Activated T-cell treated with anti-CD3 and anti-CD28 coated beads for 24 hours (primary cell): ENCODE data around the gene REPIN1.

Source experiments
- DNase-seq: peaks from one replicate; pipeline ENCODE4 v3.0.0-alpha.2; 2020; ENCODE audit warnings: low read depth

The REPIN1 gene

DNA sequence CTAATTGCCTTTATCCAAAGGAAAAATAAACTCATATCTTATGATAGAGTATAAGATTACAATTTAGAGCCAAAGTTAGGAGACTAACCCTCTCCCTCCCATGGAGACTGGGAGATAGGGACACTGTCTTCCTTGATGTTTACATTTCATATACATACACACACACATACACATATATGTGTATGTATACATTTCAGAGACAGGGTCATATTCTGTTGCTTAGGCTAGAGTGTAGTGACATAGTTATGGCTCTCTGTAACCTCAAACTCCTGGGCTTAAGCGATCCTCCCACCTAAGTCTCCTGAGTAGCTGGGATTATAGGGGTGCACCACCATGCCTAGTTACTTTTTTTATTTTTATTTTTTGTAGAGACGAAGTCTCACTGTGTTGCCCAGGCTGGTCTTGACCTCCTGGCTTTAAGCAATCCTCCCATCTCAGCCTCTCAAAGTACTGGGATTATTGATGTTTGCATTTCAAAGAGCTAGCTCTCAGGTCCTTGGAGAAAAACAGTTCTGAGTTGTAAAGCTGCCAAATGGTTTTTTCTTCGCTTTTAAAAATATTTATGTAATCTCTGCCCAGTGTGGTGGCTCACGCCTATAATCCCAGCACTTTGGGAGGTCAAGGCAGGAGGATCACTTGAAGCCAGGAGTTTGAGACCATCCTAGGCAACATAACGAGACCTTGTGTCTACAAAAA lies 8.1 kb upstream of the REPIN1 start:
- DNase-seq: no peak

GRCh38 chr7:150361402-150361801 lies 7.2 kb upstream of the REPIN1 start:
- DNase-seq: no peak

- DNase-seq: no peak
These were observed 6.6 kb upstream of the REPIN1 start for GRCh38 chr7:150361807-150362621.

DNA sequence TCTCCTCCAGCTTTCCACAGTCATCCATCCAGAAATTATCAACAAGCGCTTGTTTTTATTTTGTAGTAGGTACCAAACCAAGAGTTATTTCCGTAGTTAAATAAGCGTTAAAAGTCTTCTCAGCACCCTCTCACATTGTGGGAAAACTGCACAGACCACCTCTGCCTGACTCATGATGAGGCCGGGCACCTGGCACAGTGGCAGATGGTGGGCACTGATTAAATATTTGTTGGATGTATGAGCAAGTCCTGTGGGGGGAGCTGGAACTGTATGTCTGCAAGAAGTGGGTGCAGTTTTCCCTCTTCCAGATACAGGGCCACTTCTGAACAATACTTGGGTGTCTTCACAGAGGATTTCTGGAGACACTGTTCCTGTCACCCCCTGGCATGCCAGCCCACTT lies 5.3 kb upstream of the REPIN1 start:
- DNase-seq: no peak

DNA sequence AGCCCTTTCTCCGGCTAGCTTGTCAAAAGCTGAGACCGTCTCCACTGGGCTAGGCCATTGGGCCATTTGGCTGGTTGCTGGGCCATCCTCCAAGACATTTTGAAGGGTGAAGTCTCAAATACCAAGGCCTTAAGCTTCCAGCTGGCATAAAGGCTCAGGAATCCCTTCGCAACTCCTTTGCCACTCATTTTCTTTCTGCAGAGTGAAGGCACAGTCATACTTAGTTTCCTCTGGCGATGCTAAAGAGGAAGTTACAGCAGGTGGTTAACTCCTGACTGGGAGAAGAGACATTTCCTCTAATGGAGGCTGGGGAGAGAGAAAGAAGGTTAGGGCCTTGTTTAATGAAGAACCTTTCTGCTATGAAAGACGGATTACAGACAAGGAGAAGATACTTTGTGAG lies 4.8 kb upstream of the REPIN1 start:
- no peak for DNase-seq

DNA sequence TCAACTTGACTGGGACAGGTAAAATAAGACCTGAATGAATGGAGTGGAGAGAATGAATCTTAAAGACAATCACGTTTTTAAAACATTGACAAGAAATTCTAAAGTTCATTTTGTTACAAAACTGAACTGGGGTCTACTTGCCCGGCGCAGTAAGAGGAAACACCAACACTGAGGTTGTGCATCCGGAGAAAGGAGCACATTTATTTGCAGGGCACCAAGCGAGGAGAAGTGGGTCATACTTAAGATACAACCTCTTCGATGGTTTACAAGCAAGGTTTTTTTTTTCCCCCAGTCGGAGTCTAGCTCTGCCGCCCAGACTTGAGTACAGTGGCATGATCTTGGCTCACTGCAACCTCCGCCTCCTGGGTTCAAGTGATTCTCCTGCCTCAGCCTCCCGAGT lies 3.4 kb upstream of the REPIN1 start:
- DNase-seq: no peak

DNA sequence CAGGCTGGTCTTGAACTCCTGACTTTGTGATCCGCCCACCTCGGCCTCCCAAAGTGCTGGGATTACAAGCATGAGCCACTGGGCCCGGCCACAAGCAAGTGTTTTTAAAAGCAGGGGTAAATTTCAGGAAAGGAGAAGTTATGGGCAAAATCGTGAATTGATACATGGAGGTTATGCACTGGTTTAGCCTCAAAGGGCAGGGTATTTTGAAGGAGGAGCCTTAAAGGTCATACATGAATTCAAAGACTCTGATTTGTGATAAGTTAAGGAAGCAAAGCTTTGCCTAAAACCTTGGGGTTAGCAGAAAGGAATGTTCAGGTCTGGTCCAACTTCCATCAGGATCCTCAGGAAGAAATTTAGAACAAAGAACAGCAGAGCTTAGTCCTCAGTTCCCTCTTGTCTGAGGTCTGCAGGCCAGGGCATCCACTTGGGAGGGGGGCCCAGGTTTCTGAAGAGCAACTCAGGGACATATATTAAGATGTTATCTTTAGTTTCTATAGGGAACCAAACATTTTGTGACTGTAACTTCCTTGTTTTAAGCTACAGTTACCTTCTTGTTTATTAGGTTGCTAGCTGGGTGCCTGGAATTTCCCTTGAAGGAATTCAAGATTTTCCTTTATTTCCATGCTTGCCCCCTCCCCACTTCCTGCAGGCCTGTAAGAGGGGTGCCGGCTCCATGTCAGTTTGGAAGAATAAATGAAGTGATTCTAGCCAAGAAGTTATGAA lies 2.8 kb upstream of the REPIN1 start:
- no peak for DNase-seq

DNA sequence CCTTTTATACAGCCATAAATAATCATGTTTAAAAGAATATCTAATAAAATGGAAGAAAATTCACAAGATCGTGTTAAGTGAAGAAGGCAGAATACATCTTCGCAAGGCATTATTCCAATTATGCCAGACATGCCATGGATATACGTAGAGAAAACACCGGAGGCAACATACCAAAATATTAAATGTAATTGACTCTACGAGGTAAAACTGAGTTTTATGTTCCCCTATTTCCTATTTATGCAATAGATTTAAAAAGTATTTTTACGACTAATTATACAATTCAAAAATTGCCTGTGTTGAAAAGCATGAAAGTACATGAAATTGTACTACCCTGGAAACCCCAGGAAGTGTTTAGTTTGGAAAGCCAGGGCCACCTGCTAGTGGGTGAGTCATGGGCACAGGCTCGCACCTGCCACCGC lies 936 bp upstream of the REPIN1 start:
- DNase-seq: no peak

DNA sequence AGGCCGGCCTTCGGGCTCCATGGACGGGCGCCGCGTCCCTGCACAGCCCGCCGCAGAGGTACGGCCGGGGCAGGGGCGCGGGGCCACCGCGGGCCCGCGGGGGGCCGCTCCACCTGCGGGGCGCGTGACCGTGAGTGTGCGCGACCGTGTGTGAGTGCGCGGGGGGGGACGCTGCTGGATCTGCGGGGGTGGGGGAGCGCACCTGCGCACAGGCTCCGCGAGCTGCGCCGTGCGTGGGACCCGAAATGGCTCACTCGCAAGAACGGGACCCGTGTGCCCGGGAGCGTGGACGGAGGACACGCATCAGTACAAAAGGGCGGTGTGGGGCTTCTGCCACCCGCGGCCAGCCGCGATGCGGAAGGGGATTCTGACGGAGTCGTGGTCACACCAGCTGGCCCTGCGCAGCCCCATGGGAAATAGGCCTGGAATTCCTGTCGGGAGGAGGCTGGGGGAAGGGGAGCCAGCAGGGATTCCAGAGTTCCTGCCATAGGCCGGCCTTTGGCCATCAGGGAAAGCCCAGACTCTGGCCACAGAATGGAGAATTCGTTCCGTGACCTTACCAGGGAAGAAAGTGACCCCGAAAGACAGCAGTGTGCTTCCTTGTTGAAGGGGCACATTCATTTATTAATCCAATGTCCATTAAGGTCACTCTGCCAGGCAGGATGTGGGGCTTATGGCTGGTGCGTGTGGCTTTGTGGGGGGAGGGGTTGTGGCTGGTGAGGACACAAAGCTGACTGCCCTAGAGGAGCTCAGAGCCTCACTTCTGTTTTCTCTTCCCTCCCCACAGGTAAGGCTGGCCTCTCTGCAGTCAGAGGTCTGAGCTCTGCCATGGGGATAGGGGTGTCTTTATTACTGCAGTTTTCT lies 494 bp downstream of the REPIN1 start:
- DNase-seq: peak; percentile 46

DNA sequence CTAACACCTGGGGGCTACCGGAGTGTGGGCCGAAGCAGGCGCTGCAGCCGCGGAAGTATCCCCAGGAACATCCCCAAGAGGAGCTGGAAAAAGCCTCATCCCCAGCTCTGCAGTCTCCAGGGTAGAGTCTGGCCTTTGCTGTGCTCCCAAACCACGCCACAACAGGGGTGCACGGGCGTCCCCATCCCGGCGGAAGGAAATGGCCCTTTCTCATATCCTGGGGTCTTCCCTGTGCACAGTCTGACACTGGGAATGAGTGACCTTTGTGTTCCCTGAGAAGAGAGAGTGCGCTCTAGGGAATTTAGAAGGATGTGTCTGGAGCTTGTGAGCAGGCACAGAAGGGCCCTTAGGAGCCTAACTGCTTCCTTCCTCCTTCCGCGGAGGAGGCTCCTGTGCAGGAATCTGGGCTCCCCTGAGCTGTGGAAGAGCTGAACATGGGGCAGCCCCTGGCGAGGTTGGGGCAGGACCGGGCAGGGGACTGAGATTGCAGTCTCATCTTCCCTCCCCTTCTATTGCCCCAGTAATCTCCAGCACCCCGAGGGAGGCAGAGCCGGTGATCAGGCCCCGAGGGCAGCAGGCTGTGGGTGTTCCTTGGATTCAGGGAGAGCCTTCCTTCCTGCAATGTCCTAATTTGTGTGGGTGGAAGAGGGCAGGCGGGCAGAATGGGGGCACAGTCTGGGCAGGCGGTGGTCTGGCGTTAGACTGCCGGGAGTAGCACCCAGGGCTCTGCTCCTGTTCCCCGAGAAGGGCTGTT lies 1.3 kb downstream of the REPIN1 start:
- no peak for DNase-seq

DNA sequence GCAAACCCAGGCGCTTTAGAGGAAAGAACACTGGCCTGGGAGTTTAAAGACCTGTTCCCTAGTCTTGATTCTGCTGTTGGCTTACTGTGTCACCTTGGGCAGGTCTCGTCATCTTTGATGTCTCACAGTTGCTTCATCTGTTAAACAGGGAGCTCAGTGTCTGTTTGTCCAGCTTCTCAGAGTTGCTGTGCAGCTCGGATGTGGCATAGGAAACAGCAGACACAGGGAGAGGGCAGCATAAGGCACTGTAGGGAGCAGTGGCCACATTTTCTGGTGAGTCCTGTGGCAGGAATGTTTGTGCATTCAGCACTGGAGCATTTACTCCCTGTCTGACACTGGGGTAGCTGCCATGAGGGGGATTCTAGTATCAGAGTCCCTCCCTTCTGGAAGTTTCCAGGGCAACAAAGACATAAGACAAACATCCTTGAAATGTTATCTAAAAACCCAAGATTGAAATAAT lies 2.0 kb downstream of the REPIN1 start:
- no peak for DNase-seq

GRCh38 chr7:150371131-150371995 lies 2.7 kb downstream of the REPIN1 start:
- no peak for DNase-seq

- DNase-seq: no peak
These were observed 3.3 kb downstream of the REPIN1 start for GRCh38 chr7:150371996-150372270.

DNA sequence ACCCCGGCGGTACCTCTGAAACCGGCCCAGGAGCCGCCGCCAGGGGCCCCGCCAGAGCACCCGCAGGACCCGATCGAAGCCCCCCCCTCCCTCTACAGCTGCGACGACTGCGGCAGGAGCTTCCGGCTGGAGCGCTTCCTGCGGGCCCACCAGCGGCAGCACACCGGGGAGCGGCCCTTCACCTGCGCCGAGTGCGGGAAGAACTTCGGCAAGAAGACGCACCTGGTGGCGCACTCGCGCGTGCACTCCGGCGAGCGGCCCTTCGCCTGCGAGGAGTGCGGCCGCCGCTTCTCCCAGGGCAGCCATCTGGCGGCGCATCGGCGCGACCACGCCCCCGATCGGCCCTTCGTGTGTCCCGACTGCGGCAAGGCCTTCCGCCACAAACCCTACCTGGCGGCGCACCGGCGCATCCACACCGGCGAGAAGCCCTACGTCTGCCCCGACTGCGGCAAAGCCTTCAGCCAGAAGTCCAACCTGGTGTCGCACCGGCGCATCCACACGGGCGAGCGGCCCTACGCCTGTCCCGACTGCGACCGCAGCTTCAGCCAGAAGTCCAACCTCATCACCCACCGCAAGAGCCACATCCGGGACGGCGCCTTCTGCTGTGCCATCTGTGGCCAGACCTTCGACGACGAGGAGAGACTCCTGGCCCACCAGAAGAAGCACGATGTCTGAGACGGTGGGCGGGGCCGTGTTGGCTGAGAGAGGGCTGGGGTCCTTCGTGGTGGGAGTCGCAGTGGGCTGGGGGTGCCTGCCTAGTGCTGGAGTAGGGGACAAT lies 3.8 kb downstream of the REPIN1 start:
- no peak for DNase-seq

DNA sequence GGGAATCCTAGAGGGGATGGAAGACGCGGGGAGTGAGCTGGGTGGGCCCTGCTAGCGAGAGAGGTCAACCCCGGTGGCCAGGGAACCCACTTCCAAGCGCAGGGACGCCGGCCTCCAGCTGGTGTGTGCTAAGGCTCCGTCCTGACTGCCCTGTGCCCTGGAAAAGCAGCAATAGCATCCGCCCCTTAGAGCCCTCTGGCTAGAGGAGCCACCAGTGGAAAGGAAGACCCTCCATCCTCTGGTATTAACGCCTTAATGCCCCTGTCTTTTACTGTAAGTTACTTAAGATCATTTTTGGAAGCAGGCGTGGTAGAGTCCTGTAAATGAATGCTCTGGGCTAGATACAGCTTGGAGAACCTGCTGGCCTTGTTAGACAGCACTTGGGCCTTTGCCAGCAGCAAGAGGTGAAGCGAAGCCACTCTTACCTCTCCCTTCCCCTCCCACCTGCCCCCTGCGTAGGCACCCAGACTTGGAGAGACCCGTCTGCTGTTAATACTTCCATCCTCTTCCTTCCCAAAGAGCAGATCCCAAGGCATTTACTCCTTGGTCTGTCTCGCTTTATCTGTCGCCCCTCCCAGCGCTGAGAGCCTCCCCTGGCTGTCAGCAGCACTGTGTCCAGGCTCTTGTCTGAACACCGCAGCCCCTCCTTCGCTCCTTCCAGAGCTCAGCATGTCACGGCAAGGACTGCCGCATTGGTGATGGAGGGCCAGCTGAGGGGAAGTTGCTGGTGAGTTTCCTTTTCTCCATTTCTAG lies 4.6 kb downstream of the REPIN1 start:
- no peak for DNase-seq

GRCh38 chr7:150374026-150374425 lies 5.4 kb downstream of the REPIN1 start:
- no peak for DNase-seq

- DNase-seq: no peak
These were observed 5.8 kb downstream of the REPIN1 start for GRCh38 chr7:150374472-150374871.

- peak; percentile 36 for DNase-seq
These were observed 7.3 kb downstream of the REPIN1 start for GRCh38 chr7:150375662-150376521.
